HPDE6-E6E7 (cell line): Measurements from ENCODE around the gene TAGLN2.
A peak's percentile ranks its signal among the peaks of the same experiment; 100 is the strongest.

Experiments used
- DNase-seq: peaks from one replicate; pipeline ENCODE4 v3.0.0; 2011; ENCODE audit warnings: missing footprints; ENCODE audit errors: extremely low spot score

The TAGLN2 gene

GRCh38 chr1:159877695-159878444 lies 47.4 kb downstream of the TAGLN2 start:
- DNase-seq: no peak

GRCh38 chr1:159873530-159874143 lies 51.7 kb downstream of the TAGLN2 start:
- DNase-seq: no peak

- DNase-seq: no peak
These were observed 52.4 kb downstream of the TAGLN2 start for GRCh38 chr1:159872891-159873290.

GRCh38 chr1:159870704-159871103 lies 54.6 kb downstream of the TAGLN2 start:
- no peak for DNase-seq

GRCh38 chr1:159869607-159870006 lies 55.7 kb downstream of the TAGLN2 start:
- no peak for DNase-seq

GRCh38 chr1:159869173-159869572 lies 56.1 kb downstream of the TAGLN2 start:
- peak; percentile 72 for DNase-seq

GRCh38 chr1:159868766-159869165 lies 56.5 kb downstream of the TAGLN2 start:
- DNase-seq: no peak
